ENCODE results near the gene SFXN5. TPM values are rescaled to one million over a fixed set of nuclear protein-coding genes. Genes with fewer than 3 reads are reported as not detected.
"Not testable (repeated sequence)": the region's sequence is repeated elsewhere in the genome, so short reads cannot be mapped to it uniquely, and the experiment has no call there.

Gene SFXN5
- total and polyA plus RNA-seq, 2 of the 4 experiments (the other 2 are of a cell fraction), result 8.6 to 17.0 TPM

- H2BK5ac ChIP-seq (ENCODE audit: low read depth, low read length, poor library complexity, severe bottlenecking); H2AFZ ChIP-seq (replicated peaks; ENCODE audit: low read length, poor library complexity); POLR2A ChIA-PET (ENCODE audit: unreplicated experiment); H3K56ac ChIP-seq (ENCODE audit: extremely low read depth, insufficient read depth, low read length); H3K9me3 ChIP-seq (ENCODE audit: control insufficient read depth, insufficient read depth, low read length); H3K4ac ChIP-seq (ENCODE audit: low read depth, low read length); H3K9ac ChIP-seq (ENCODE audit: low read depth, low read length); H3K4me2 ChIP-seq (ENCODE audit: low read depth, low read length); H2BK120ac ChIP-seq (ENCODE audit: low read depth, low read length); DNase-seq; H4K8ac ChIP-seq (ENCODE audit: low read depth in 2 of 2, low read length in 2 of 2); H3K36me3 ChIP-seq (ENCODE audit: control insufficient read depth, insufficient read depth, low read length); in situ Hi-C loops (cut with MboI; ENCODE audit: low sequenced_read_pairs); H4K91ac ChIP-seq (ENCODE audit: insufficient read depth, low read depth, low read length); H3K14ac ChIP-seq (replicated peaks; ENCODE audit: low read depth, low read length); H2AK9ac ChIP-seq (replicated peaks; ENCODE audit: low read depth, low read length, poor library complexity); ATAC-seq (ENCODE audit: low read depth); H3K27me3 ChIP-seq (ENCODE audit: control insufficient read depth, insufficient read depth, low read length); CTCF ChIA-PET; BruUV-seq (replicated peaks); H3K4me3 ChIP-seq (ENCODE audit: insufficient read depth, low read depth, low read length); H3K23ac ChIP-seq (ENCODE audit: low read depth, low read length); dilution Hi-C loops (cut with HindIII; ENCODE audit: low sequenced_read_pairs, unreplicated experiment); H2AK5ac ChIP-seq (ENCODE audit: low read depth, low read length); H4K5ac ChIP-seq (ENCODE audit: low read depth, low read length); intact Hi-C loops (cut with micrococcal nuclease); H2BK20ac ChIP-seq (ENCODE audit: low read depth, low read length); H3K27ac ChIP-seq (ENCODE audit: insufficient read depth, low read length); H2BK15ac ChIP-seq (ENCODE audit: low read depth, low read length); H3K18ac ChIP-seq (ENCODE audit: low read depth, low read length): not testable (repeated sequence)
- H3K4me1 ChIP-seq (ENCODE audit: control insufficient read depth, insufficient read depth, low read length), result peaks cover 27% of the 10 kb centered on the region
- WGBS, 2 experiments (ENCODE audit: extremely low coverage in 2 of 2, insufficient read length in 1 of 2), result 99% methylated on average over 11 of the region's 17 CpGs; no CpG with 5 or more reads in 1 of the 2 experiments
- peaks cover 62% of the 10 kb centered on the region for H3K9me1 ChIP-seq (ENCODE audit: insufficient read depth, low read length)
- H4K20me1 ChIP-seq (ENCODE audit: insufficient read depth, low read length), result peaks cover 86% of the 10 kb centered on the region
- peaks cover 37 to 97% of the 10 kb centered on the region in 2 experiments for H3K79me1 ChIP-seq (ENCODE audit: low read depth in 1 of 2, low read length in 2 of 2)
Observed at GRCh38 chr2:73093601-73094218, 22.2 kb upstream of the SFXN5 start.

Measured in IMR-90 (cell line).